Measurements from ENCODE around the gene PRR35.
"Not testable (repeated sequence)": the region's sequence is repeated elsewhere in the genome, so short reads cannot be mapped to it uniquely, and the experiment has no call there.

PRR35 gene

GRCh38 chr16:593807-594206 is 33.6 kb downstream of the PRR35 start:
- no peak for DNase-seq (ENCODE audit: low read depth in 2 of 2)

- no peak for DNase-seq (ENCODE audit: low read depth in 2 of 2)
These were observed 34.9 kb downstream of the PRR35 start for GRCh38 chr16:595094-595528.

GRCh38 chr16:595942-596735 is 35.9 kb downstream of the PRR35 start:
- no peak for DNase-seq (ENCODE audit: low read depth in 2 of 2)

DNA sequence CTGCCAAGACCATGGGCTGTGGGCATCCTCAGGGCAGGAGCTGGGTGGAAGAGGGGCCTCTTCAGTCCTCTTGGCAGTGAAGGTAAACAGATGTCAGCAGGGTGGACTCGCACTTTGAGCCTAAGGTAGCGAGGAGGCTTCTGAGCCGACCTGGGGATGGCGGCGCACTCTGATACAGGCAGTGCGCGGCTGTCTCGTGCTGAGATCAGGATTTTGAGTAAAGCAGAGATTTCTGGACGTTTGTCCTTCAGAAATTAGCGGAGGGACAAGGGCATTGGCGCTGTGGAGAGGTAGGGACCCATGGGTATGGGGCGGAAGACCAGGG is 36.5 kb downstream of the PRR35 start:
- no peak for DNase-seq (ENCODE audit: low read depth in 2 of 2)

DNA sequence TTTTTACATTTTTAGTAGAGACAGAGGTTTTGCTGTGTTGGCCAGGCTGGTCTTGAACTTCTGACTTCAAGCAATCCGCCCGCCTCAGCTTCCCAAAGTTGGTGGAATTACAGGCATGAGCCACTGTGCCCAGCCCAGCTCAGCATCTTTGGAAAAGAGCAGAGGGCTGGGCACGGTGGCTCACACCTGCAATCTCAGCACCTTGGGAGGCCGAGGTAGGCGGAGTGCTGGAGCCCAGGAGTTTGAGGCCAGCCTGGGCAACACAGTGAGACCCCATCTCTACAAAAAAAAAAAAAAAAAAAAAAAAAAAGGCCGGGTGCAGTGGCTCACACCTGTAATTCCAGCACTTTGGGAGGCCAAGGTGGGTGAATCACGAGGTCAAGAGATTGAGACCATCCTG is 37.5 kb downstream of the PRR35 start:
- not testable (repeated sequence) for DNase-seq (ENCODE audit: low read depth in 2 of 2)

GRCh38 chr16:598823-599739 is 38.9 kb downstream of the PRR35 start:
- DNase-seq (ENCODE audit: low read depth in 2 of 2) = no peak

GRCh38 chr16:600781-601180 is 40.6 kb downstream of the PRR35 start:
- no peak for DNase-seq (ENCODE audit: low read depth in 2 of 2)

DNA sequence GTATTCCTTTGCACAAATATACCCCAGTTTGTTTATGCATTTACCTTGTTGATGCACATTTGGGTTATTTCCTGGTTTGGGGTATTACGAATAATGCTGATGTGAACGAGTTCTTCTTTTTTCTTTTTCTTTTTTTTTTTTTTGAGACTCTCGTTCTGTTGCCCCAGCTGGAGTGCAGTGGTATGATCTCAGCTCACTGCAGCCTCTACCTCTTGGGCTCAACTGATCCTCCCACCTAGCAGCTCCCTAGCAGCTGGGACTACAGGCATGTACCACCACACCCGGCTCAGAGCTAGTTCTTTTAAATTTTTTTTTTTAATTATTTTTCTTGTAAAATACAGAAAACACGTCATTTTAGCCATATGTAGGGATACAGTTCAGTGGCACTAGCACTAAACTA is 43.7 kb downstream of the PRR35 start:
- DNase-seq (ENCODE audit: low read depth in 2 of 2) = no peak

DNA sequence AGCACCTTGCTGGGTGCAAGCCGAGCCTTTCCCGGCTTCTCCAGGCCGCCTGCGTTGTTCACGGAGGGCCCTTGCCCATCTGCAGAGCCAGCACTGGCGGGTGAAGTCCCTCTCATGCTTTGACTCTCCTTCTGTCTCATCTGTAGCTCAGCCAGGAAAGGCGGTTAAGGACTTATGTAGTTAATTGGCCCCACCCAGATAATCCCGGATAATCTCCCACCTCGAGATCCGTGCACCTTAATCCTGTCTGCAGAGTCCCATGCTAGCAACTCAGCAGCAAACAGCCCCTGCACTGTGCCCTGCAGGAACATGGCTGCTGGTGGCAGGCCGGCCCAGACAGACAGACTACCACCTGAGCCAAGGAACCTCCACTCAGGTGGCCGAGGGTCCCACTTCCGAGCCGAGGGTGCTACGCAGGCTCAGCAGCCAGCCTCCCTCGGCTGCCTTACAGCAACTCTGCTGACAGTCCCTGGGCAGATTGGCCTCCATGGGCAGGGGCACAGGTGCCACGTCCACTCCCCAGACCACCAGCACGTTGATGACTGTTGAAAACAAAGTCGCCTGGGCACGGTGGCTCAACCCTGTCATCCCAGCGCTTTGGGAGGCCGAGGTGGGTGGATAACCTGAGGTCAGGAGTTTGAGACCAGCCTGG is 46.6 kb downstream of the PRR35 start:
- DNase-seq (ENCODE audit: low read depth in 2 of 2) = no peak

- no peak for DNase-seq (ENCODE audit: low read depth in 2 of 2)
These were observed 47.8 kb downstream of the PRR35 start for GRCh38 chr16:608019-608418.

DNA sequence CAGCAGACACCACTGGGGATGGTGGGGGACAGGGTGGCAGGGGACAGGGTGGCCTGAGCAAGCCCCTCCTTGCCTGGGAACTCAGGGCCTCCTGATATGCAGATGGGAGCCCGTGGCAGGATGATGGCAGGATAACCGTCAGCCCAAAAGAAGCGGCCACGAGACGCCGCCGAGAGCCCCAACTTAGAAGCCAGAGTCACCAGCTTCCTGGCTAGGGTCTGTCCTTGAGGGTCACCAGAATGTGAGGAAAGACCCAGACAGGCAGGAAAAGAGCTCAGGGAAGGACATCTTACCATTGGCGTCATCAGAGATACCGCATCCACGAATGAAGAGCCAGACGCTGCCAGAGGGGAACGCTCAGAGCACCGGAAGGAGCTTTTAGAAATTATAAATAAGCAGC is 49.1 kb downstream of the PRR35 start:
- DNase-seq (ENCODE audit: low read depth in 2 of 2) = no peak

DNA sequence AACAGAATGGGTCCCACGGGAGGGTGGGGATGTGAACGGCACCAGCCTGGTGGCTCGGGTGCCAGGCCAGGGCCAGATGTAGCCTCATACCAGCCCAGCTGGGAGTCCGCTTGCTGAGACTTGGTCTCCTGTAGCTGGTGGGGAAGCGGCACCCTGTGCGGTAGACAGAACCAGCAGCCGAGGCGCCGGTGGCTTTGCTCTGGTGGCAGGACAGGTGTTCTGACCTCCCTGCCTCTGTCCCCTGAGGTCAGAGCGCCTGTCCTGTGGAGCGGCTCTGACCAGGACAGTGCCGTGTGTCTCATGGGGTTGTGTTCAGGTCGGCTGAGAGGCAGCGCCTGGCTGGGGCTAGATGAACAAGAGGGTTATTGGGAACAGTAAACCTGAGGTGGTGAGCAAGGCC is 49.8 kb downstream of the PRR35 start:
- DNase-seq (ENCODE audit: low read depth in 2 of 2) = no peak

- DNase-seq (ENCODE audit: low read depth in 2 of 2) = peak in 1 of 2 donors; percentile 36
These were observed 50.6 kb downstream of the PRR35 start for GRCh38 chr16:610513-611381.

DNA sequence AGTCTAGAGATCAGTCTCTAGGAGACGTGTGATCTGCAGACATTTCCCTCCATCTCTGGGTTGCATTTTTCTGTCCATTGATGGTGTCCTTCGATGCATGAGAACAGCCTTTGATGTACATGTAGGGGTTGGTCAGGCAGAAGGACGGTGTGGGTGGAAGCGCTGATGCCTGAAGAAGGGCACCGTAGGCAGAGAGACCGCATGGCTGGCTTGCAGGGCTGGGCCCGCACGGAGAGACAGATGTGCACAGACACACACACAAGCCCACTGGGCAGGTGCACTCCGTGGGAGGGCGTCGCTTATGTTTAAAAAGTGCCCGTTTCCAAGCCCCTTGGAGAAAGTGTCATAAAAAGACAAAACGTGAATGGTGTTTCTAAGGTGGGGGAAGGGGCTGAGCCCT is 54.9 kb downstream of the PRR35 start:
- DNase-seq (ENCODE audit: low read depth in 2 of 2) = no peak
